ENCODE data around the gene RXRA.

RXRA gene

DNA sequence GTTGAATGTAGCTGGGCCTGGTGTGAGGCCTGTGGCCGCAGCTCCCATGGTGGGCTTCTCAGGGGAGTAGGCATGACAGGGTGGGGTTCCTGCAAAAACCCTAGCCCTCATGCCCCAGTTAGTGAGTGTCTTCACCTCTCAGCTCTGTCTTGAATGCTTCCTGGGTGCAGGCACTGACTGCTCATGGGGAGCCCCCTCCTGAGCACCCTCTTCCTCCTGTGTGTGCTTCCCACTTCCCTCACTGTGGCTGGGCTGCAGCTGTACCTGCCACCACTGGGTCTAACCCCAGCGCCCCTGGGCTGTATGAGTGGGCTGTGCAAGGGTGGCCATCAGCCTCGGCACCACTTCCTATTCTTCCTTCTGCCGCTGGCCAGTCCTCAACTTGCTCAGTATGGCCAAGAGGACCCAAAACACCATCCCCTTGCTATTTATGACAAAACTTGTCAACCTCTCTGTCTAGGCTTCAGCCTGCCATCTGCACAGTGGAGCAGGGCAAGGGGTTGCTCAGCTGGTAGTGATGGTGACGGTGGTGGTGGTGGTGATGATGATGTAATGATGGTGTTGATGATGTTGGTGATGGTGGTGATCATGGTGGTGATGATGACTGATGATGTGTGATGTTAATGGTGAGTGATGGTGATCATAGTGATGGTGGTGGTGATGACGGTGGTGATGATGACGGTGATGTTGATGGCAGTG lies 67.5 kb downstream of the RXRA start:
- no peaks in the 10 kb centered on the region for H3K36me3 ChIP-seq (ENCODE audit: insufficient read depth, low read length)
- peaks cover 1% of the 10 kb centered on the region; the same call in 1 of the 2 replicates for H3K9me3 ChIP-seq (ENCODE audit: control insufficient read depth, insufficient read depth, low read length)
- no peak overlapping the region for H3K9ac ChIP-seq (ENCODE audit: low read depth, low read length)
- no peaks in the 10 kb centered on the region for H3K4me1 ChIP-seq (ENCODE audit: insufficient read depth, low read length)

DNA sequence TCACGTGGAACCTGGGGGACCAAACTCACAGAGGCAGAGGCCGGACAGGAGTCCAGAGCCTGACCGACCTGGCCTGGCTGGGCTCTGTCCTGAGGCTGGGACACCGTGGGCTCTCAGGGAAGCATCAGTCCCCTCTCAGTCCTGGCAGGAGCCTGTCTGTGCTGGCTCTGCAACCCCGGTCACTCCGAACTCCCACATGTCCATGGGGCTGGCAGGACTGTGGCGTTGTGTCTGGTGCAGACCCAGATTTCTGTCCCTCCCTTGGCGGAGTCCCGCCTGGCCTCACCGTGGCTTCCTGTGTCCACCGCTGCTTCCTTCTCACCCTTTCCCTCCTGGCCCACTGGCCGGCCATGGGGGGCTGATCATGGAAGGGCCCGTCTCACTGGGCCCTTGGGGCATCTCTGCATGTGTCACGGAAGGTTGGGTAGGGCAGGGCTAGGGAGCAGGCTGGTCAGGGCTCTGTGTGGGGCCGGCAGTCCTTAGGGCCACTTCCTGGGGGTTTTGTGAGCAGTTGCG lies 68.8 kb downstream of the RXRA start:
- no peak overlapping the region for H3K9ac ChIP-seq (ENCODE audit: low read depth, low read length)
- peaks cover 8% of the 10 kb centered on the region for H3K9me3 ChIP-seq (ENCODE audit: control insufficient read depth, insufficient read depth, low read length)
- no peaks in the 10 kb centered on the region for H3K4me1 ChIP-seq (ENCODE audit: insufficient read depth, low read length)
- no peaks in the 10 kb centered on the region; the same call in 1 of the 2 replicates for H3K36me3 ChIP-seq (ENCODE audit: insufficient read depth, low read length)

DNA sequence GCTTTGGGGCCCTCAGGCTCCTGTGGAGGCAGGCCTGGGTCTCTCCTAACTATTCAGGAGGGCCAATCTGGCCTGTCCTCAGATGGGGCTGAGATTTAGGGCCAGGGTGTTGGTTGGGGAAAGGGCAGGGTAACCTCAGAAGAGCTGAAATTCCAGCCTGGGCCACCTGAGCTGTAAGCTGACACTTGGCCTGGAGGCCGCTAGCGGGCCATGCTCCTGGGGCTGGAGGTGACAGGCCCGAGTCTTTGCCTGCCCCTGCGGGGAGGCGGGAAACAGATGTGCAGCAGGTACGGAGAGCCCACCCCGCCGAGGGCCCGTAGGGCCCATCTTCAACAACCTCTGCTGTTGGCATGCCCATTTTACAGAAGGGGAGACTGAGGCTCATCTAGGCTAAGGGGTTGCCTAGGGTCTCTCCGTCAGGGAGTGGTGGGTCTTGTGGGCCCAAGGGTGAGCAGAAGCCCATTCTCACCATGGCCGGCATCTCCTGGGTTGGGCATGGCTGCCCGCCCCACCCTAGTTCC lies 69.5 kb downstream of the RXRA start:
- H3K9ac ChIP-seq (ENCODE audit: low read depth, low read length) = no peak overlapping the region
- H3K36me3 ChIP-seq (ENCODE audit: insufficient read depth, low read length) = no peaks in the 10 kb centered on the region; the same call in 1 of the 2 replicates
- H3K9me3 ChIP-seq (ENCODE audit: control insufficient read depth, insufficient read depth, low read length) = peaks cover 8% of the 10 kb centered on the region
- H3K4me1 ChIP-seq (ENCODE audit: insufficient read depth, low read length) = no peaks in the 10 kb centered on the region

DNA sequence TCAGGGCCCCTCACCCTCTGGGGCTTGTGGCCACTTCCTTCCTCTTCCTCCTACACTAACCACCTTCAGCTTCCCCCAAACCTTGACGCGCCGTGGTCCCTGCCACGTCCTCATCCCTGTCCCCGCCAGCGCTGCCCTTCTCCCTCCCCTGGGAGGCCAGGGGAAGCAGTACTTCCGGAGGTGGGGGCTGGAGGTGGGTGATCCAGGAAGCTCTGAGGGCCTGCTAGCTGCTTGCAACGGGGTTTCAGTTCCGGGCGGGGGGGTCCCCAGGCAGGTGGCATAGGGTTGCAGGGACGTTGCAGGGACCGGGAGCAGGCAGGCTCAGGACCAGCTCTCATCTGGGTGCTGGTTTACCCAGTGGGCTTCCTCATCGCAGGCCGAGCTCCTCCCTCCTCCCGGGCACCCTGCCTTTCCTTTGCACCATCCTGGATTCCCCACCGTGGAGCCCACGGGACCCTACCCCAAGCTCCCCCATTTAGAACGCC lies 70.0 kb downstream of the RXRA start:
- Histone ChIP-seq H3K9ac (ENCODE audit: low read depth, low read length) (no peak overlapping the region), H3K4me1 (ENCODE audit: insufficient read depth, low read length) (no peaks in the 10 kb centered on the region), H3K36me3 (ENCODE audit: insufficient read depth, low read length) (no peaks in the 10 kb centered on the region; the same call in 1 of the 2 replicates), H3K9me3 (ENCODE audit: control insufficient read depth, insufficient read depth, low read length) (peaks cover 8% of the 10 kb centered on the region)

DNA sequence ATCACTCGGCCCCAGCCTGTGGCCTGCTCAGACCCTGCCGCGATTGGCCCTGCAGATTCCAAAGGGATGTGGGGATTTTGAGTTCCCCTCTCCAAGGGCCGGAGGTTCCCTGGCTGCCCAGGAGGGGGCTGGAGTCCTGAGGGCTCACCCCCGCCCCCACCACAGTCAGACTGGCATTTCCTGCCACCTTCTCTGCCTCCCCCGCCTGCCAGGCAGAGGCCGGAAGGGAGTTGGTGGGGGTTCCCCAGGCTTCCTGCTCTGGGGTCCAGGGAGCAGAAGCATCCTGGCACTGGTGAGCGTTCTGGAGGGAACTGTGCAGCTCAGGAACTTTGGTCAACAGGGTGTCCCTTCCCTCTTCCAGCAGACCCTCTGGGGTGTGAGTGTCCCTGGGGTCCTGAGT lies 70.6 kb downstream of the RXRA start:
- no peaks in the 10 kb centered on the region; the same call in 1 of the 2 replicates for H3K36me3 ChIP-seq (ENCODE audit: insufficient read depth, low read length)
- no peaks in the 10 kb centered on the region for H3K4me1 ChIP-seq (ENCODE audit: insufficient read depth, low read length)
- H3K9me3 ChIP-seq (ENCODE audit: control insufficient read depth, insufficient read depth, low read length) = peaks cover 8% of the 10 kb centered on the region
- H3K9ac ChIP-seq (ENCODE audit: low read depth, low read length) = no peak overlapping the region

DNA sequence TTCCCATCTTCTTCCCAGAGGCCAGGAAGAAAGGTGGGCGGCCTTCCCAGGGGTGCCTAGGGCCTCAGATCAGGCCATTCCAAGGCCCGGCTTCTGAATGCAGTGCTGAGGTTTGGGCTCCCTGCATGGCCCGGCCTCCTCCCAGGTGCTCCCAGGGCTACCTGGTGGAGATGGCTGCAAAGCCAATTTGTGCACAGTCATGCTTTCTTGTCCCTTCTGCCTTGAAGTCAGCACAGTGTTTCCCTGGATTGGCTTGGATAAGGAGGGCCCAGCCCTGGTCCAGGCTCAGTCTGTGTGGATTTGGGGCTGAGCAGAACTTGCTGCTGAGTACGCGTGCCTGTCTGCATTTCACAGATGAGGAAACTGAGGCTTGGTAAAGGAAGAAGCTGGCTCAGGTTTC lies 72.5 kb downstream of the RXRA start:
- H3K4me1 ChIP-seq (ENCODE audit: insufficient read depth, low read length) = no peaks in the 10 kb centered on the region
- no peak overlapping the region for H3K9ac ChIP-seq (ENCODE audit: low read depth, low read length)
- H3K9me3 ChIP-seq (ENCODE audit: control insufficient read depth, insufficient read depth, low read length) = peaks cover 8% of the 10 kb centered on the region
- no peaks in the 10 kb centered on the region; the same call in 1 of the 2 replicates for H3K36me3 ChIP-seq (ENCODE audit: insufficient read depth, low read length)

DNA sequence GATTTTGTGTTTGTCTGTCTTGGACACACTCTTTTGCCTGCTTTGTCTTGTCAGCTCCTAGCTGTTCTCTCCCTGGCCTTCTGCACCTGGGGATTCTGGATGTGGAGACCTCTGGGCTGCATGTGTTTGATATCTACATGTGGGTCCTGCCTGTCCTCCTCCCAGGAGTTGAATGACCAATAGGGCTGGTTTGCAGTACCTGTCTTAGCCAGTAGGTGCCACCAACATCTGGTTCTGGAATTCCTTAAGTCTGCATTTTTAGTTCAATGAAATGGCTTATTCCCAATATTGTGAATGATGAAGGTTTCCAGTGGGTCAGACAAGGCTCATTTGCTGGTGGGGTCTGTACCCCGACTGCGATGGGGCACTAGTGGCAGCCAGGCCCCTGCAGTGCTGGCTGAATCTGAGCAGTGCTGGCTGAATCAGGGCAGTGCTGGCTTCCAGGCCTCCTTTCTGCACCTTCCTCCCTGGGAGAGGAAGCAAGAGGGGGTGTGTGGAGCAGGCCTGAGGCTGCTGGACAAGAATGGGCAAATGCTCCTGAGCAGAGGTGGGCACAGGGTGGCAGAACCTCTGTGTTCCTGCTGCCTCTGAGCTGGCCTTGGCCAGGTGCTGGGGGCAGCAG lies 73.3 kb downstream of the RXRA start:
- no peaks in the 10 kb centered on the region for H3K4me1 ChIP-seq (ENCODE audit: insufficient read depth, low read length)
- H3K9me3 ChIP-seq (ENCODE audit: control insufficient read depth, insufficient read depth, low read length) = peaks cover 8% of the 10 kb centered on the region
- no peak overlapping the region for H3K9ac ChIP-seq (ENCODE audit: low read depth, low read length)
- H3K36me3 ChIP-seq (ENCODE audit: insufficient read depth, low read length) = no peaks in the 10 kb centered on the region; the same call in 1 of the 2 replicates

DNA sequence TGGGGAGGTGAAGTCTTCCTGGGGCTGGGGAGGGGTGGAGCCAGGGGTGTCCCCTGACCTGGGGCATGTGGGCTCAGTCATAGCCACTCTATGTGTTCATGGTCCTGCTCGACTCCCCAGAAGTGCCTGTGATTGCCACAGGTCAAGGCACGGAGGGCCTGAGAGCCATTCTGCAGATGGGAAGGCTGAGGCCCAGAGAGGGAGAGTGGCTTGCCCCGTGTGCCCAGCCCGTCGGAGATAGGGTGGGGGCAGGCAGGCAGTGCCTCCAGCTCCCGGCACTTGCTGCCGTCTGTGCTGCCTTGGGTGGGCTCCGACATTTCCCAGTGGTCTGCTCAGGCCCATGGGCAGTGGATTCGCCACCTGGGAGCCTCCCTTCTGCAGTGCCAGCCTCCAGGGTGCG lies 74.0 kb downstream of the RXRA start:
- Histone ChIP-seq H3K4me1 (ENCODE audit: insufficient read depth, low read length) (no peaks in the 10 kb centered on the region), H3K9me3 (ENCODE audit: control insufficient read depth, insufficient read depth, low read length) (peaks cover 8% of the 10 kb centered on the region), H3K36me3 (ENCODE audit: insufficient read depth, low read length) (no peaks in the 10 kb centered on the region; the same call in 1 of the 2 replicates), H3K9ac (ENCODE audit: low read depth, low read length) (no peak overlapping the region)

DNA sequence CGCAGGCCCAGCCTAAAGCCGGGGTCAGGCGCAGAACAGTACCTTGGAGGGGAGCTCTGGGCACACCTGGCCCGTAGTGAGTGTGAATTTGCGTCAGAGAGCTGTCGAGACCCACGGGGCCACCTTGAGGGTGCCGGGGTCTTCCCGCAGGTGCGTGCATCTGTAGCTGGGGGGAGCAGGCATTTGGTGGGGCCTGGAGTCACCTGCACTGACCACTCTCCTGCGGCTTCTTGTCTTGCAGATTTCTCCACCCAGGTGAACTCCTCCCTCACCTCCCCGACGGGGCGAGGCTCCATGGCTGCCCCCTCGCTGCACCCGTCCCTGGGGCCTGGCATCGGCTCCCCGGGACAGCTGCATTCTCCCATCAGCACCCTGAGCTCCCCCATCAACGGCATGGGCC lies 75.1 kb downstream of the RXRA start:
- Histone ChIP-seq H3K36me3 (ENCODE audit: insufficient read depth, low read length) (no peaks in the 10 kb centered on the region; the same call in 1 of the 2 replicates), H3K4me1 (ENCODE audit: insufficient read depth, low read length) (peaks cover 2% of the 10 kb centered on the region; the same call in 1 of the 2 replicates), H3K9me3 (ENCODE audit: control insufficient read depth, insufficient read depth, low read length) (peaks cover 8% of the 10 kb centered on the region), H3K9ac (ENCODE audit: low read depth, low read length) (no peak overlapping the region)

DNA sequence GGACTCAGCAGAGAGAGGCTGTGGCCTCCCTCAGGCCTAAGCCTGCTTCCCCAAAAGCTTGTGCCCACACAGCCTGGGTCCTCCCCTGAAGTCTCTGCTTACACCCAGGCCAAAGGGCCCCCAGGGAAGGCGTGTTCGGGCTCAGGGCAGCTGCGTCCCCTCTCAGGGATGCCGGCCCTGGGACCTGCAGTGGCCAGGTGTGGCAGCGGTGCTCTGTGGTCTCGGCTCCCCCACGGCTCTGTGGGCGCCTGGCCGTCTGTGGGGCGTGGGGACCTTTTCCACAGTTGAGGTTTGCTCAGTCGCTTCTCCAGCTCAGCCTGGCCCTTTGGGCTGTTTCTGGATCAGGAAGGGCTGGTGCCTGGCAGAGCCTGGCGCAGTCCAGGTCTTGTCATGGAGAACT lies 75.9 kb downstream of the RXRA start:
- Histone ChIP-seq H3K9me3 (ENCODE audit: control insufficient read depth, insufficient read depth, low read length) (peaks cover 8% of the 10 kb centered on the region), H3K9ac (ENCODE audit: low read depth, low read length) (no peak overlapping the region), H3K36me3 (ENCODE audit: insufficient read depth, low read length) (no peaks in the 10 kb centered on the region; the same call in 1 of the 2 replicates), H3K4me1 (ENCODE audit: insufficient read depth, low read length) (peaks cover 8% of the 10 kb centered on the region; the same call in 1 of the 2 replicates)

DNA sequence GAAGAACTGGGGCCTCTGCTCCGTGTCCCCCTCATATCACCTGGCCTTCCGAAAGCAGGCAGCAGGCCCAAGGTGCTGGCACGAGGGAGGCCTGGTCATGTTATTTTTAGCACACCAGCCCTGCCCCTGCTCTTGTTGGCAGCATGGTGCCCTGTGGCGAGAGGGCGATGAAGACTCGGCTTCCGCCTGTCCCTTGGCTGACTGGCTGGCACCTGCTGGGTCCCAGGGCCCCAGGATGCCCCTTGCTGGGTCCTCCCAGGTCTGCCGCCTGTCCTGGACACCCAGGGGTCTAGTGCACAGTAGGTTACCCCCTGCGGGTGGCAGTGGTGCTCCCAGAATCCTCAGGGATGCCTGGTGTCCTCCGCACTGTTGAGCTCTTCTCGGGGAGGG lies 77.0 kb downstream of the RXRA start:
- Histone ChIP-seq H3K9ac (ENCODE audit: low read depth, low read length) (no peak overlapping the region), H3K4me1 (ENCODE audit: insufficient read depth, low read length) (peaks cover 8% of the 10 kb centered on the region; the same call in 1 of the 2 replicates), H3K9me3 (ENCODE audit: control insufficient read depth, insufficient read depth, low read length) (peaks cover 8% of the 10 kb centered on the region)

DNA sequence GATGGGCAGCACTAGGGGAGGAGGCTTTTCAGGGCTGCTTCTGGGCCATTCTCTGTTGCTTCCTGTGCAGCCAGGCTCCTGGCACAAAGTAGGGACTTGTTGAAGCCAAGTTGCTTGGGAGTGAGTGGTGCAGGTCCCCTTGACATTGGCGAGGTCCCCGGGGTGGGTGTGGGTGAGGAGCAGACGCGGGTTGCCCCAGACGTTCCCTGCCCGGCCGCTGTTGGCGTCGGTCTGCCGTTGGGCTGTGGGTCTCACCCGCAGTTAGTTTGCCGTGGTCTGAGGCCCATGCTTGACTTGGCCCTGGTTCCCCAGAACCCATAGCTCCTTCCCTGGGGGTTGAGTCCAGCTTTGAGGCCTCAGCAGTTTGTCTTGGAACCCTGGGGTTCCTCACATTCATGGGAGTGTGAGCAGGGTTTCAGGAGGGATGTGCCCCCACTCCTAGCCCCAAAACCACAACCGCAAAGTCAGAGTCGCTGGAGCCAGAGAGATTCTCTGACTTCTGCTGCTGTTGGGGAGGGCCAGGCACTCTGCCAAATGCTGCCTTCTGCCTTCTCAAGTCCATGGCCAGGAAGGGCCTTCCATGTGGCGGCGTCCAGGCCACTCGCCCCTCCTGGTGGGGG lies 77.5 kb downstream of the RXRA start:
- peaks cover 6% of the 10 kb centered on the region for H3K9me3 ChIP-seq (ENCODE audit: control insufficient read depth, insufficient read depth, low read length)
- no peak overlapping the region for H3K9ac ChIP-seq (ENCODE audit: low read depth, low read length)
- no peaks in the 10 kb centered on the region; the same call in 1 of the 2 replicates for H3K36me3 ChIP-seq (ENCODE audit: insufficient read depth, low read length)
- peaks cover 8% of the 10 kb centered on the region; the same call in 1 of the 2 replicates for H3K4me1 ChIP-seq (ENCODE audit: insufficient read depth, low read length)

More for the DNA sequence above, 77.0 kb downstream of the RXRA start:
- H3K36me3 ChIP-seq (ENCODE audit: insufficient read depth, low read length) = no peaks in the 10 kb centered on the region; the same call in 1 of the 2 replicates

DNA sequence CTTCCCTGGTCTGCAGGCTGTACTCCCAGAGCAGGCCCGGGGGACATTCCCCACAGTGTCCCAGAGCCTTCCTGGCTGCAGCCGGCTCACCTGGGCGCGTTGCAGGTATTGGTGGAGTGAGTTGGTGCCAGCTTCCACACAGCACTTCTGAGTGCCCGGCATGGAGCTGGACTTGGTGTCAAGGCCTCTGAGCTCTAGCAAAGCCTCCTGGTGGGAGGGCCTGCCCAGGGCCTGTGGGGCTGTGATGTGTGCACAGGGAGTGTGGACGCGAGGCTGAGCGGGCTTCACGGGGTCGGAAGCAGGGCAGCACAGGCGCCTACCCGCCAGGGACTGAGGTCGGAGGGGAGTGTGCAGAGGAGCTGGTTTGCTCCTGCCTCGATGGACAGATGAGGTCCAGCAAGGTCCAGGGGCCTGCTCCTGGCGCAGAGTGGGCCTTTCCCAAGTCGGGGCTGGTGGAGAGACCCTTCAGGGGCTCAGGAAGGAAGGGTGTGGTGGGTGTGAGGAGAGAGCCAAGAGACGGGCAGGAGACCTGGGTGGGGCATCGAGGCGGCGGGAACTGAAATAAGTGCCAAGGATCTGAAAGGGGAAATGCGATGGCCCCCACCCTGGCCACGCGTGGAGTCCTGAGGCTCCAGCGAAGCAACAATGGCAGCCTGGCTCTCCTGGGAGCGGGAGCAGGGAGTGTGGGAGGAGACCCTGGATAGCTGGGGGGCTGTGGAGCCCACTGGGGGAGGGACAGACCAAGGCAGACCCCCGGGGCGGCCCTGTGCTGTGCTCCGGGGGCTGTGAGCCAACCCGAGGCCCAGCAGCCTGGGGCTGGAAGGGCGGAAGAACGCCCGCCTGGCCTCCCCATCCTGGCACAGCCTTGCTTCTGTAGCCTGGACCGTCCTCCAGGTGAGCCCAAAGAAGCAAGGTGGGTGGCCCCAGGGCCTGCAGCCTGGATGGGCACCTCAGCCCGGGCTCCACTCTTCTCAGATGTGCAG lies 78.4 kb downstream of the RXRA start:
- Histone ChIP-seq H3K4me1 (ENCODE audit: insufficient read depth, low read length) (peaks cover 8% of the 10 kb centered on the region; the same call in 1 of the 2 replicates), H3K36me3 (ENCODE audit: insufficient read depth, low read length) (no peaks in the 10 kb centered on the region), H3K9ac (ENCODE audit: low read depth, low read length) (no peak overlapping the region), H3K9me3 (ENCODE audit: control insufficient read depth, insufficient read depth, low read length) (no peaks in the 10 kb centered on the region)
